HG03439 (cell line): Measurements from ENCODE around the gene FARP2.
A peak's percentile ranks its signal among the peaks of the same experiment; 100 is the strongest.
"Not testable (repeated sequence)": the region's sequence is repeated elsewhere in the genome, so short reads cannot be mapped to it uniquely, and the experiment has no call there.

ENCODE experiments used
- ATAC-seq: cut with Tn5 transposase; IDR thresholded peaks from one replicate; pipeline ENCODE4 v1.9.1; 2021; ENCODE audit warnings: mild to moderate bottlenecking, moderate library complexity; ENCODE audit not compliant: unreplicated experiment

The FARP2 gene, protein sequence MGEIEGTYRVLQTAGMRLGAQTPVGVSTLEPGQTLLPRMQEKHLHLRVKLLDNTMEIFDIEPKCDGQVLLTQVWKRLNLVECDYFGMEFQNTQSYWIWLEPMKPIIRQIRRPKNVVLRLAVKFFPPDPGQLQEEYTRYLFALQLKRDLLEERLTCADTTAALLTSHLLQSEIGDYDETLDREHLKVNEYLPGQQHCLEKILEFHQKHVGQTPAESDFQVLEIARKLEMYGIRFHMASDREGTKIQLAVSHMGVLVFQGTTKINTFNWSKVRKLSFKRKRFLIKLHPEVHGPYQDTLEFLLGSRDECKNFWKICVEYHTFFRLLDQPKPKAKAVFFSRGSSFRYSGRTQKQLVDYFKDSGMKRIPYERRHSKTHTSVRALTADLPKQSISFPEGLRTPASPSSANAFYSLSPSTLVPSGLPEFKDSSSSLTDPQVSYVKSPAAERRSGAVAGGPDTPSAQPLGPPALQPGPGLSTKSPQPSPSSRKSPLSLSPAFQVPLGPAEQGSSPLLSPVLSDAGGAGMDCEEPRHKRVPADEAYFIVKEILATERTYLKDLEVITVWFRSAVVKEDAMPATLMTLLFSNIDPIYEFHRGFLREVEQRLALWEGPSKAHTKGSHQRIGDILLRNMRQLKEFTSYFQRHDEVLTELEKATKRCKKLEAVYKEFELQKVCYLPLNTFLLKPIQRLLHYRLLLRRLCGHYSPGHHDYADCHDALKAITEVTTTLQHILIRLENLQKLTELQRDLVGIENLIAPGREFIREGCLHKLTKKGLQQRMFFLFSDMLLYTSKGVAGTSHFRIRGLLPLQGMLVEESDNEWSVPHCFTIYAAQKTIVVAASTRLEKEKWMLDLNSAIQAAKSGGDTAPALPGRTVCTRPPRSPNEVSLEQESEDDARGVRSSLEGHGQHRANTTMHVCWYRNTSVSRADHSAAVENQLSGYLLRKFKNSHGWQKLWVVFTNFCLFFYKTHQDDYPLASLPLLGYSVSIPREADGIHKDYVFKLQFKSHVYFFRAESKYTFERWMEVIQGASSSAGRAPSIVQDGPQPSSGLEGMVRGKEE

DNA sequence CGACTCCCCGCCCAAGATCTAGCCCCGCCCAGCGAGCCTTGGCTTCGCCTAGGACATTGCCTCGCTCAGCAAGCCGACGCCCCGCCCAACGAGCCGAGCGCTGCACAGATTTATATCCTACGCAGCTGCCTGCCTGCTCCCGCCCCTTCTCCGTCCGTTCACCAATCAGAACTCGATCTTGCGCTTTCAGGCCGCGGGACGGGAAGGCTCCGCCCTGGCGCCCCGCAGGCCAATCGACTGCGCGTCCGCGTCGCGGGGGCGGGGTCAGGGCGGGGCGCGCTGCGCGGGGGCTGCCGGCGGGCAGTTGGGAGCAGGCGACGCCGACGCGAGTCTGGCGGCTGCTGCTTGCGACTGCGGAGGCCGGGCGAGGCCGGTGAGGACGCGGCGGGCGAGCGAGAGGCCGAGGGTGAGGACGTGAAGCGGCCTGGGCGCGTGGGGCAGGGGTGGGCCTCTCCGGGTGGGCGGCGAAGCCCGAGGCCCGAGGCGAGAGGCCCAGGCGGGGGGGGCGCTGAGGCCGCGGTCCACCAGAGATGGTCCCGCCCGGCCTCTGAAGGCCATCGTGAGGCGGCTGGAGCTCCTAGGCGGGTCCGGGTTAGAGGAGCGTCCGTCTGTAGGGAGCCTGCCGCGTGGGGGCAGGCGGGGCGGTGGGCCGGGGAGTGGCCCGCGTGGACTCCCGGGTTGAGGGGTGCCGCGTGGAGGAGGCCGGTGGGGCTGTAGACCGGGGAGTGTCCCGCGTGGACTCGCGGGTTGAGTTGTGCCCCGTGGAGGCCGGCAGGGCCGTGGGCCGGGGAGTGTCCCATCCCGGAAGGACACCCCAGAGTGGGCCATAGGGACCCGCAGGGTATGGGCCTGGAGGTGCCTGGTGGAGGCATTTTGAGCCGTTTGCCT lies at the start of gene FARP2:
FARP2 (plus strand) TSS at position 303 of the 888 bp plus-strand sequence. CDS start 16,823 bp downstream, outside the sequence.
- peak; percentile 77 for ATAC-seq

DNA sequence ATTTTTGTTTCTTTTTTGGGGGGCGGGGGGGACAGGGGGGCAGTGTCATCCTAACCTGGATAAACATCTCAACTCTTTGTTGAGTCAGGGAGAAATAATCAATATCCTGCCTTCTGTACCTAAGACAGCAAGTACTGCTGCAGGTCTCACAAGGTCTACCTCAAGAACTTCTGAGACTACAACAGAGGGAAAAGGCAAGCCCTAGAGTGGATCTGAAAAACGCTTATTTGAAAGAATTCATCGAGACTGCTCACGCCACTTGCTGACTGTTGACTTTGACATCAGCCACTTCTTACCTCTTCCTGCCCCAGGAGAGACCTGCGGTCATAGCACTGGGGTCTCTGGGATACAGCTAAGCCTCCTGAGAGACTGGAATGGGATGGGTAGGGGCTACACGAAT lies 49.0 kb upstream of the FARP2 start:
- no peak for ATAC-seq

- ATAC-seq, result no peak
These were observed 47.8 kb upstream of the FARP2 start for GRCh38 chr2:241308267-241308666.

- no peak for ATAC-seq
These were observed 47.1 kb upstream of the FARP2 start for GRCh38 chr2:241308832-241309500.

- peak; percentile 33 for ATAC-seq
These were observed 46.4 kb upstream of the FARP2 start for GRCh38 chr2:241309684-241310117.

DNA sequence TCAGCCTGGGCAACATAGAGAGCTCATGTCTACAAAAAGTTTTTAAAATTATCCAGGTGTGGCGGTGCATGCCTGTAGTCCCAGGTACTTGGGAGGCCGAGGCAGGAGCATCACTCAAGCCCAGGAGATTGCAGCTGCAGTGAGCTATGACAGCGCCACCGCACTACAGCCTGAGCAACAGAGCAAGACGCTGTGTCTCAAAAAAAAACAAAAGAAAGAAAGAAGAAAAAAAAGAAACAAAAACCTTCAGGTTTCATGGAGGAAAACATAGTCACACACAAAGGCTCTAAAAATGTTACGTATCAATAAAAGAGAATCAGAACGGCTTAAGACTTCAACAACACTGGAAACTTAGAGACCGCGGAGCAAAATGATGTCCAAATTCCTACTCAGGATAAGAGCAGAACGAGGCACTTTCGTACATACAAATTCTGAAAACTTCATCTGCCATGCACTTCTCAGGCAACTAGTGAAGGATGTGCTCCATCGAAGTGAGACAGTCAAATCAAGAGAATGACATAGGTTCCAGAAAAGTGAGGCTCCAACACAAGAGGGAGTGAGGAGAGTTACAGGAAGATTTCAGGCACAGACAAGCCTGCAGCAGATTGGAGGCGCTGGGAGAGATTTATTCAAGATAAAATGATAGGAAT lies 45.0 kb upstream of the FARP2 start:
- ATAC-seq, result no peak

DNA sequence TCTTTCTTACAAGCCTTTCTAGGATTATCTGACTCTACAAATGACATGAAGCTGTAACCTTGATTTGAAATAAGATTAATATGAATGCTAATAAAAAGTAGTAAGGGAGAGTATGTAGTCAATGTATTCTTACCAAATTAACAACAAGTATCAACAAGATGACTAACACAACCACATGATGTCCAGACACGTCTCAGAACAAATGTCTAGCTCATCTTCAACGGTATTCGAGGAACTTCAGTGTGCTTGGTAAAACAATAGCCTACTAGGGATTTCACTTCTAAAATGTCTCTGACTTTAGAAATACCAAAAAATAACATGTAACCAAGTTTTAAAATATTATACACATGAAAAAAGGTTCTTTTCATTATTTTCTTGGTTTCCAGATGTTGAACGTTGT lies 44.0 kb upstream of the FARP2 start:
- ATAC-seq, result no peak

DNA sequence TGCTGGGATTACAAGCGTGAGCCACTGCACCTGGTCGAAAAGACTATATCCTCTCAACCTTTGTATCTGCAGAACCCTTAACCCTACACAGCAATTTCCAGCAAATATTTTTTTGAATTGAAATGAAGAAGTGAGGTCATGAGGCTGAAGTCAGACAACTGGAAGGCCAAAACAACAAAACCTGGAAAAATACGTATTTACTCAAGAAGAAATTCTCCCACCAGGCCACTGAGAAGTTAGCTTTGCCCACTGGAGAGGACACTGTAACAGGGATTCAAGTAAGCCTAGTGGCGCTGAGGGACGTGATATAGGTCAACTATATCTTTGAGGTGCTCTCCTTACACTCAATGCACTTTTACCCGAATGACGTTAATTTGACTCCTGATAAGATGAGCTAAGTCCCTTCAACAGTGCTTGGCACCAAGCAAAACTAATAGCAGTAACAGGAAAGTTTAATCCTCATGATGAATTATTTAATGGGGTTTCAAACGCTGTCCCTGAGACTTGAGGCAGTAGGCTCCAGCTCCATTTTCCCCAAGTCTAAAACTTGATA lies 42.5 kb upstream of the FARP2 start:
- no peak for ATAC-seq

DNA sequence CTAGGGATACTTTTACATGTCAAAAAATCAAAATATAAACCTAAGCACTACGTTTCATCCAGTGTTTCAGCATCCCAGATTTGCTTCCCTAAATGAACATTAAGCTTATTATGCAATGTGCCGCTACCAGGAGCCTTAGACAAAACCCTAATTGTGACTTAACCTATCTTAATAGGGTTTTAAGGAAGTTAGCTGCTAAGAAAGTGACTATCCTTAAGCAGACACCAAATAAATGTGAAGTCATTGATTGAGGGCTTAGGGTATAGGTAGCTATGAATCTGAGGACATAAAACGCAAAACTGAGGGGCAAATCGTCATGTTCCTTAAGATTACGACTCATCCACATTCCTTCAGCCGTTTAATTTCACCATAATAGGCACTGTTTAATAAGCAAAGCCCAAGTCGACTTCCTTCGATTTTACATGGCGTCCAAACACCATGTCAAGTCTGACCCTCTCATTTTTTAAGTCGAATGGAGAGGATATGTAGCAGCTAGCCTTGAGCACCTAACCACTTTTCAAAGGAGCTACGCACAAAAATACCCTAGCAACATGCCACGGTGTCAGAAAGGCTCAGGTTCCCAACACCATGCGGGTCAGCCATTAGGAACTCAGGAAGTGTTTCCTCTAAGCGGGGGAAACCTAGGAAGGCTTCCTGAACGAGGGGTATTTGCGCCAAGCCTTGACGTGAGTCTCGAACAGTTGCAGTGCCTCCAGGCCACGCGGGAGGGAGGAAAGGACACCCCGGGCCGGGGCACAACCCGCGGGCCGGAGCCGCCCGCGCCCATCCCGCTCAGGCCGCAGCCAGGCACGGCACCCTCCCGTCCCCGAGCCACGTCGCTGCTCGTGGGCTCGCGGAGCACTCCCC lies 41.6 kb upstream of the FARP2 start:
- ATAC-seq, result no peak

DNA sequence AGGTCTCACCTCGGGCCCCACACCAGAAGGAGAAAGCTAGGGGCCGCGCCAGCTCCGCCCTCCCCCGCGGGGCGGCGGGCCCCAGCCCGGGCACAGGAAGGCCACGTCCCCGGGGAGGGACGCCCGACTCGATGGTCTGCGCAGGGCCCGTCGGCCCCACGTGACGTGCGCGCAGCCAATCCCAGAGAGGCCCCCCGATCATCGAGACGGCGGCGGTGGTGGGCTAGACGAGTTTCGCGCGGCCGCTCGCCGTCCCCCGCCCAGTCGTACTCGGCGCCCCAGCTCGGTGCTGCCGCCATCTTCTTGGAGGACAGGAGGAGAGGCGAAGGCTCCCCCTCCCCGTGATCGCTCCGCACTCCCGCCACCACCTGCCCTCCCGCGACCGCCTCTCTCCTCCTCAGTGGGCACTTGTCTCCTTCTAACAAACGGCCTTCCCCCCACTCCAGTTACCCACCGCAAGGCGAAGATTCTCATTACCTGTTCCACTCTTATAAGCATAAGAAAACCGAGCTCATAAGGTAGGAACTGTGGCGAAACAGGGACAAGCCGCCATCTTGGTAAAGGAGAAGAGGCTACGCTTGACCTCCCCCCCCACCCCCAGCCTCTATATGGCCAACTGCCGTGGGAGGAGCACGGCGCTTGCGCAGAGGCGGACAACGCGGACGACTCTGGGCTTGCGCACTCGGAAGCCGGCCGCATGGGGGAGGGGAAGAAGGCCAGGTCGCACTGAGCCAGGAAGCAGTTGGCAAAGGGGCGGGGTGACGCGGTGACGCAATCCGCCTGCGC lies 40.8 kb upstream of the FARP2 start, which contains the start of gene HDLBP:
HDLBP (minus strand) TSS at position 580 of the 786 bp plus-strand sequence. CDS start 48,803 bp downstream, outside the sequence.
- ATAC-seq, result peak; percentile 70

GRCh38 chr2:241315879-241316631 lies 40.0 kb upstream of the FARP2 start, which contains the start of gene SEPTIN2:
SEPTIN2 (plus strand) TSS chr2:241315925; CDS start chr2:241324233, 8,308 bp downstream.
- peak; percentile 37 for ATAC-seq

DNA sequence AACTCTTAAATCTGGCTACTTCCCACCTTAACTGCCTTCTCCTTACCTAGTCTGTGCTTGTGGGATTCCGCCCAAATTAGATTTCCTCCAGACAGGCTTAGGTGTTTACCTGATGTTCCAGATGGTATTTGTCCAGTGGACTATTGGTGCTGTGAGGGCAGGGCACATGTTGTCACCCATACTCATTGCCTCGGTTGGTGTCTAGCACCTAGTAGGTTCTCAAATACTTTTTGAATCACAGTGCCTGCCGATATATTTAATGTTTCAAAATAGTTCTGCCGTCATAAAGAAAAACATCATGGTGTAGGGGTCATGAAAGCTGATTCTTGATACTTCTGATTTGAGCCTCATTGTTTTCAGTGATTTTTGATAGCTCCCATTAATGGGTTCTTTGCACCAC lies 39.3 kb upstream of the FARP2 start:
- no peak for ATAC-seq

- no peak for ATAC-seq
These were observed 38.7 kb upstream of the FARP2 start for GRCh38 chr2:241317391-241317790.

- ATAC-seq, result not testable (repeated sequence)
These were observed 37.3 kb upstream of the FARP2 start for GRCh38 chr2:241318830-241319229.

GRCh38 chr2:241320394-241320793 lies 35.7 kb upstream of the FARP2 start:
- ATAC-seq, result no peak

DNA sequence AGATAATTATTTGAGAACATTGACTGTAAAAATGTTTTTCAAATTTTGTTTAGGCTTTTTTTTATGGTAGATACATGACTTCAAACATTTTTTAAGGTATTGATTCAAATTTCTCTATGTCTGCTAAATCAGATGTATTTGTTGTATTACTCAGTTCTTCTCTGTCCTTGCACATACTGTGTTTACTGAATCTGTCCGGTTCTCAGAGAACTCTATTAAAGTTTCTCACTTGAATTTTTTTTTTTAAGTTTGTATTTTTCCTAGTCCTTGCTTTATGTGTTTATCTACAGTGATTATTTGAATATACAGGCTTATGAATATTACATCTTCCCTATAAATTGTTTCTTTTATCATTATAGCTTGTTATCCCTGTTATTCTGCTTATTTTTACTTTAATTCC lies 35.1 kb upstream of the FARP2 start:
- ATAC-seq, result no peak
